BJ (cell line): ENCODE data around the gene HTR3E. TPM values are rescaled to one million over a fixed set of nuclear protein-coding genes. Genes with fewer than 3 reads are reported as not detected.
"Not testable (repeated sequence)": the region's sequence is repeated elsewhere in the genome, so short reads cannot be mapped to it uniquely, and the experiment has no call there.

Experiments used
- CTCF ChIA-PET: fragments of 350-600 bp; formaldehyde crosslinking; extraction: SDS; loops from one replicate; lab custom pipeline; 2021; ENCODE audit warnings: antibody characterized with exemption, inconsistent platforms; lab: Yijun Ruan, JAX
- POLR2A ChIA-PET: fragments of 300-600 bp; sonication (Branson Sonifier 250); formaldehyde crosslinking; extraction: SDS; loops from one replicate; lab custom pipeline; 2021; ENCODE audit warnings: antibody characterized with exemption; lab: Charles Lee
- DNase-seq: peaks from one replicate; pipeline ENCODE4 v3.0.0-alpha.2; 2011; ENCODE audit warnings: low read depth
- H3K27me3 ChIP-seq: 2 replicates; pipeline ENCODE4 v1.6.0; 2011; ENCODE audit warnings: low read length; ENCODE audit not compliant: control insufficient read depth, insufficient read depth
- H3K36me3 ChIP-seq: 2 replicates; pipeline ENCODE4 v1.5.1; 2011; ENCODE audit warnings: low read length; ENCODE audit not compliant: control insufficient read depth, insufficient read depth
- H3K4me3 ChIP-seq: 2 replicates; pipeline ENCODE4 v1.5.1; 2011; ENCODE audit warnings: low read depth, mild to moderate bottlenecking, control low read depth, low read length
- polyA plus RNA-seq: library from polyadenylated mRNA; depleted of rRNA; stranded (reverse); fragments of >200 nt; gene quantifications from 2 replicates; pipeline ENCODE4 v1.2.3, GENCODE V29; 2011
- TF ChIP-seq, protein P1 (sequence below): IDR thresholded peaks from 2 replicates; pipeline ENCODE4 v1.5.1; 2011; ENCODE audit warnings: low read depth, mild to moderate bottlenecking, control low read depth, inconsistent platforms, low read length, moderate library complexity; ENCODE audit not compliant: insufficient read depth

Gene HTR3E
- polyA plus RNA-seq, 1 experiment, result not detected

DNA sequence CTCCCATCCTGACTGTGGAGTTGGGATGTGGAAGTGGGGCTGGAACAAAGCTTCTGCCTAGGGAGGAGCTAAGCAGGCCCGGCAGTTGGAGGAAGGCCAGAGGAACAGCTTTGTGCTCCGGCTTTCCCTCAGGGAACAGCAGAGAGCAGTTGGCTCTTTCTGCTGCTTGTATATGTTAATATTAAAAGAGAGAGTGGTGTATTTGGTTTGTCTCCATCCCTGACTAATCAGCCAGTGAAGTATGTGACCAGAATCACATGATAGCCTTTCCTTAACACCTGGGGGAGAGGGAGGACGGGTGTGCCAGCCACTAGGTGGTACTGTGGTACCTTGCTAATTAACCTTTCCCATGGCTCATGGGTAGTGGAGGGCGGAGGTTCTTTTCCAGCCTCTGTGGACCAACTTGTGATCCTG, 48.3 kb downstream of the HTR3E start:
- POLR2A ChIA-PET, result interaction anchor here (0.5 kb wide), 1 partner anchor 10 kb away, joined by 3 read pairs; the partner anchor contains the start of gene EIF2B5
- no peaks in the 10 kb centered on the region for H3K27me3 ChIP-seq
- TF ChIP-seq, protein P1, sequence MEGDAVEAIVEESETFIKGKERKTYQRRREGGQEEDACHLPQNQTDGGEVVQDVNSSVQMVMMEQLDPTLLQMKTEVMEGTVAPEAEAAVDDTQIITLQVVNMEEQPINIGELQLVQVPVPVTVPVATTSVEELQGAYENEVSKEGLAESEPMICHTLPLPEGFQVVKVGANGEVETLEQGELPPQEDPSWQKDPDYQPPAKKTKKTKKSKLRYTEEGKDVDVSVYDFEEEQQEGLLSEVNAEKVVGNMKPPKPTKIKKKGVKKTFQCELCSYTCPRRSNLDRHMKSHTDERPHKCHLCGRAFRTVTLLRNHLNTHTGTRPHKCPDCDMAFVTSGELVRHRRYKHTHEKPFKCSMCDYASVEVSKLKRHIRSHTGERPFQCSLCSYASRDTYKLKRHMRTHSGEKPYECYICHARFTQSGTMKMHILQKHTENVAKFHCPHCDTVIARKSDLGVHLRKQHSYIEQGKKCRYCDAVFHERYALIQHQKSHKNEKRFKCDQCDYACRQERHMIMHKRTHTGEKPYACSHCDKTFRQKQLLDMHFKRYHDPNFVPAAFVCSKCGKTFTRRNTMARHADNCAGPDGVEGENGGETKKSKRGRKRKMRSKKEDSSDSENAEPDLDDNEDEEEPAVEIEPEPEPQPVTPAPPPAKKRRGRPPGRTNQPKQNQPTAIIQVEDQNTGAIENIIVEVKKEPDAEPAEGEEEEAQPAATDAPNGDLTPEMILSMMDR, result peak; percentile 49
- CTCF ChIA-PET, result interaction anchor here (0.5 to 4.2 kb wide), 16 partner anchors 8 to 249 kb away, joined by 3 to 24 read pairs (median 5); partner anchors contain the start of genes ABCC5, ABCF3, EEF1AKMT4 and EIF2B5
- no peak overlapping the region for H3K4me3 ChIP-seq
- no peak for DNase-seq
- H3K36me3 ChIP-seq, result peaks cover 35% of the 10 kb centered on the region

DNA sequence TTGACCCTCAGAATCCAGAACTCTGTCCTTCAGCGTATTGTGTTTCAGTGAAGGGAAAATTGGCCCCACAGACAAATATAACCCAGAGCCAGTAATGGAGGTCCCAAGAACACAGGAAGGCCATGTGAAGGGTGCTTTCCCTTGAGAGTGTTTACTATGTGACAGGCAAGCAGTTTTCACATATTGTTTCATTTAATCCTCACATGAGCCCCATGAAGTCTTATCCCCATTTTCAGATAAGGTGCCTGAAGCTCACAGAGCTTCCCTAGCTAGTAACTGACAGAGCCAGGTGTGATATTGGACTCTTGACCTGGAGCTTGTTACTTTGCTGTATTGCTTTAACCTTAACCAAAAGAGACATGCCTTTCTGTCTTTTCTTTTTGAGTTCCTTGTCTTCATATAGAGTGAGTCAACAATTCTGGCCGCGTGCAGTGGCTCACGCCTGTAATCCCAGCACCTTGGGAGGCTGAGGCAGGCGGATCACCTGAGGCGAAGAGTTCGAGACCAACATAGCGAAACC, 48.9 kb downstream of the HTR3E start:
- TF ChIP-seq, protein P1, result no peak
- Histone ChIP-seq H3K4me3 (no peak overlapping the region), H3K27me3 (no peaks in the 10 kb centered on the region), H3K36me3 (peaks cover 33% of the 10 kb centered on the region)
- ChIA-PET POLR2A (no interaction called here), CTCF (interaction anchor here (1.0 to 4.2 kb wide), 11 partner anchors 11 to 250 kb away, joined by 3 to 24 read pairs (median 5); partner anchors contain the start of genes ABCC5, ABCF3, EEF1AKMT4 and EIF2B5)
- no peak for DNase-seq

DNA sequence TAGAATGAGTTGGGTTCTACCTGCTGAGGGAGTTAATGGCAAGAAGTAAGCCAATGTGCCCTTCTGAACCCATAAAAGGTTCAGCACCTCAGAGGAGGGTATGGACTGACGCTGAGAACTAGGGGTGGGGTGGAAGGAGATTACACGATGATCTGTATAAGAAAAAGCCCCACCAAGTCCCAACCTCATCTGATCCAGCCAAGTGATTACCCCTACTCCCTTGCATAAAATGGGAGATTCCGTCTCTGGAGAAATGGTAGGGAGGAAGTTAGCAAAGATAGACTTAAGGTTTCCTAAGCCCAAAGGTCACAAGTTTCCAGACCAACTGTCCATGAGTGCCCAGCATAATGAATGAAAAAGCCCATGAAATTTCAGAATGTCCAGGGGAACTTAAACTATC, 51.2 kb downstream of the HTR3E start:
- Histone ChIP-seq H3K27me3 (no peaks in the 10 kb centered on the region), H3K4me3 (no peak overlapping the region), H3K36me3 (peaks cover 22% of the 10 kb centered on the region)
- POLR2A ChIA-PET, result no interaction called here
- CTCF ChIA-PET, result no interaction called here
- DNase-seq, result no peak
- TF ChIP-seq, protein P1, result no peak

DNA sequence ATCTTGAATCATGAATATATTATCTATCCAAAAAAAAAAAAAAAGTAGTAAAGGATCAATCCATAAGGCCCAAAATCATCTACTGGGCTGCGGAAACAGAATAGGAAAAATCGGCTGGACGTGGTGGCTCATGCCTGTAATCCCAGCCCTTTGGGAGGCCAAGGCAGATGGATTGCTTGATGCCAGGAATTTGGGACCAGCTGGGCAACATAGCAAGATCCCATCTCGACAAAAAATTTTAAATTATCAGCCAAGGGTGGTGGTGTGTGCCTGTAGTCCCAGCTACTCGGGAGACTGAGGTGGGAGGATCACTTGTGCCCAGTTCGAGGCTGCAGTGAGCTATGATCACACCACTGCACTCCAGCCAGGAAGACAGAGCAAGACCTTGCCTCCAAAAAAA, 52.3 kb downstream of the HTR3E start:
- ChIA-PET POLR2A (no interaction called here), CTCF (interaction anchor here (0.6 to 1.4 kb wide), 3 partner anchors 49 to 614 kb away, joined by 3 to 4 read pairs (median 3); partner anchors contain the start of gene EEF1AKMT4)
- Histone ChIP-seq H3K27me3 (no peaks in the 10 kb centered on the region), H3K36me3 (peaks cover 14% of the 10 kb centered on the region), H3K4me3 (no peak overlapping the region)
- no peak for DNase-seq
- TF ChIP-seq, protein P1, result no peak

DNA sequence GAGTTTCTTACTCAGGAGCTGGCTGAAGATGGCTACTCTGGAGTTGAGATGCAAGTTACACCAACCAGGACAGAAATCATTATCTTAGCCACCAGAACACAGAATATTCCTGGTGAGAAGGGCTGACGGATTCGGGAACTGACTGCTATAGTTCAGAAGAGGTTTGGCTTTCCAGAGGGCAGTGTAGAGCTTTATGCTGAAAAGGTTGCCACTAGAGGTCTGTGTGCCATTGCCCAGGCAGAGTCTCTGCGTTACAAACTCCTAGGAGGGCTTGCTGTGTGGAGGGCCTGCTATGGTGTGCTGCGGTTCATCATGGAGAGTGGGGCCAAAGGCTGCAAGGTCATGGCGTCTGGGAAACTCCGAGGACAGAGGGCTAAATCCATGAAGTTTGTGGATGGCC, 52.9 kb downstream of the HTR3E start:
- CTCF ChIA-PET, result interaction anchor here (0.7 to 1.4 kb wide), 2 partner anchors 48 to 100 kb away, joined by 3 to 4 read pairs; partner anchors contain the start of gene EEF1AKMT4
- TF ChIP-seq, protein P1, result peak; percentile 38
- H3K36me3 ChIP-seq, DNase-seq, H3K4me3 ChIP-seq, H3K27me3 ChIP-seq: not testable (repeated sequence)
- POLR2A ChIA-PET, result interaction anchor here (0.6 kb wide), 1 partner anchor 30 kb away, joined by 3 read pairs; no protein-coding TSS in a partner anchor
